ENCODE results near the gene TRIM67. TPM values are rescaled to one million over a fixed set of nuclear protein-coding genes. Genes with fewer than 3 reads are reported as not detected.

Gene TRIM67
- total RNA-seq, 4 donors from 2014 or later, result 0.21 to 0.38 TPM; not detected in 2

DNA sequence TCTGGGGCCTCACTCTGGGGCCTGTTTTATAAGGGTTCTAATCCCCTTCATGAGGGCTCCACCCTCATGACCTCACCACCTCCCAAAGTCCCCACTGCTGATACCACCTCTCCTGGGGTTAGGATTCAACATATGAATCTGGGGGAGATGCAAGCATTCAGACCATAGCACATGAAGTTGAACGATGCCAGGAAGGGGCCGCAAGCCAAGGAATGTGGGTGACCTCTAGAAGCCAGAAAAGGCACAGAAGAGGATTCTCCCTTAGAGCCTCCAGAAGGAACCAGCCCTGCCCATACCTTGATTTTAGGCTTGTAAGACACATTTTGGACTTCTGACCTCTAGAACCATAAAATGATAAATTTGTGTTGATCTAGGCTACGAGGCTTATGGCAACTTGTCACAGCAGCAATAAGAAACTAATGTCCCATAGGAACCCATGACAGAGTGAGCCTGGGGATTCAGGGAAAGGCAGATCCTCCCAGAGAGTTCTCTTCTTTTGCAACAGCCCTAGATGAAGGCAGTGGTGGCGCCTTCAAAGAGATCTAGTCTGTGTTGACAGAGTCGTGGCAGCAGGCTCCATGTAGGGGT, 27.9 kb downstream of the TRIM67 start:
- Histone ChIP-seq H3K36me3 (no peaks in the 10 kb centered on the region), H3K27ac (no peak overlapping the region), H3K9me3 (no peaks in the 10 kb centered on the region), H3K27me3 (peaks cover 46% of the 10 kb centered on the region), H3K4me3 (no peak overlapping the region), H3K4me1 (peaks cover 3% of the 10 kb centered on the region)
- TF ChIP-seq, protein P1, sequence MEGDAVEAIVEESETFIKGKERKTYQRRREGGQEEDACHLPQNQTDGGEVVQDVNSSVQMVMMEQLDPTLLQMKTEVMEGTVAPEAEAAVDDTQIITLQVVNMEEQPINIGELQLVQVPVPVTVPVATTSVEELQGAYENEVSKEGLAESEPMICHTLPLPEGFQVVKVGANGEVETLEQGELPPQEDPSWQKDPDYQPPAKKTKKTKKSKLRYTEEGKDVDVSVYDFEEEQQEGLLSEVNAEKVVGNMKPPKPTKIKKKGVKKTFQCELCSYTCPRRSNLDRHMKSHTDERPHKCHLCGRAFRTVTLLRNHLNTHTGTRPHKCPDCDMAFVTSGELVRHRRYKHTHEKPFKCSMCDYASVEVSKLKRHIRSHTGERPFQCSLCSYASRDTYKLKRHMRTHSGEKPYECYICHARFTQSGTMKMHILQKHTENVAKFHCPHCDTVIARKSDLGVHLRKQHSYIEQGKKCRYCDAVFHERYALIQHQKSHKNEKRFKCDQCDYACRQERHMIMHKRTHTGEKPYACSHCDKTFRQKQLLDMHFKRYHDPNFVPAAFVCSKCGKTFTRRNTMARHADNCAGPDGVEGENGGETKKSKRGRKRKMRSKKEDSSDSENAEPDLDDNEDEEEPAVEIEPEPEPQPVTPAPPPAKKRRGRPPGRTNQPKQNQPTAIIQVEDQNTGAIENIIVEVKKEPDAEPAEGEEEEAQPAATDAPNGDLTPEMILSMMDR (IDR thresholded peaks at IDR 0.05), result no peak
- no peak for TF ChIP-seq POLR2A (IDR thresholded peaks at IDR 0.05)
- TF ChIP-seq POLR2AphosphoS5 (IDR thresholded peaks at IDR 0.05), result no peak
- TF ChIP-seq EP300 (IDR thresholded peaks at IDR 0.05), result no peak
- no peak for DNase-seq (ENCODE audit: low spot score in 2 of 2)
- WGBS, result 89% methylated on average over 5 of the region's 5 CpGs

DNA sequence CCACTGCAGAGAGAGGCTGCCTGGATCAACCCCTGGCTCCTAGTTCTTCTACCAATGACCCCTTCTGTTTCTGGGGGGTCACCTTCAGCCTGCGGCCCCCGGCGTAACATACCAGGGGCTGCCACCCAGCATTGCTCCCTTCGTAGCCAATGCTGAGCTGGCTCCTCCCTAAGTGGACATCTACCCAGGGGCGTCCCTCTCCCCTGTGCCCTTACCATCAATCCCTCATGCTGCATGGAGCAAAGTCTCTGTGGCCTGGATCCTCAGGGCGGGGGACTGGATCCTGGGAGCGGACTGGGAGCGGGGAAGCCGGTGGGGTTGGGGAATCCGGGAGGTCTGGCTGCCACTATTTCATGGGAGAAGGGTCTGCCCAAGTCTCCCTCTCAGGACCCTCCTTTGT, 28.6 kb downstream of the TRIM67 start:
- DNase-seq (ENCODE audit: low spot score in 2 of 2), result no peak
- no peak for TF ChIP-seq POLR2A (IDR thresholded peaks at IDR 0.05)
- no peak for TF ChIP-seq POLR2AphosphoS5 (IDR thresholded peaks at IDR 0.05)
- TF ChIP-seq, protein P1 (IDR thresholded peaks at IDR 0.05), result no peak
- no peak for TF ChIP-seq EP300 (IDR thresholded peaks at IDR 0.05)
- Histone ChIP-seq H3K4me1 (peaks cover 3% of the 10 kb centered on the region), H3K27me3 (peaks cover 42% of the 10 kb centered on the region), H3K9me3 (no peaks in the 10 kb centered on the region), H3K4me3 (no peak overlapping the region), H3K27ac (no peak overlapping the region), H3K36me3 (no peaks in the 10 kb centered on the region)
- WGBS, result 93% methylated on average over 10 of the region's 10 CpGs

DNA sequence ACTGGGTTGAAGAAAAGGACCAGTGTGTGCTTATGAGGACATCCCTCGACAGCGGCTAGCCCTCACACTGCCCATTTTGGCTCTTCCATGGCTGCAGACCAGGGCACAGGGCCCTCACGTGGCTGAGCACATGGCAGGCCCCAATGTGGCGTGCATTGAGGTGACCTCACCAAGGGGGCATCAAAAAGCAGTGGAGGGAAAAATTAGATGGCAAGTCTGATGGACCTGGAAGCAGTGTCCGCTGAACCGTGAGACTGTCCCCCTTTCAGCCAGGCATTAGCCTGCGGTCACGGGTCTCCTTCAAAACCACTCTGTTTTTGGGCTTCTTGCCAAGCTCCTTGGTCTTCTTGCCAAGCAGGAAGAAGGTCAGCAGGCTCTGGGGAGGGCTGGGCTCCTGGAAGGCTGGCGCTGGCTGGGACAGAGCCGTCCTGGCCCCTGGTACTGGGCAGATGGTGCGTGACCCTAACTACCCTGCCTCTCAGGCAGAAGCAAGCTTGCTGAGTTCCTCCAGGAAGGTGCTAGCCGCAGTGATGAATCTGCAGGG, 30.8 kb downstream of the TRIM67 start:
- H3K9me3 ChIP-seq, result no peaks in the 10 kb centered on the region
- 51% methylated on average over 12 of the region's 12 CpGs for WGBS
- TF ChIP-seq POLR2AphosphoS5 (IDR thresholded peaks at IDR 0.05) (no peak), EP300 (IDR thresholded peaks at IDR 0.05) (no peak), POLR2A (IDR thresholded peaks at IDR 0.05) (no peak)
- TF ChIP-seq, protein P1 (IDR thresholded peaks at IDR 0.05), result no peak
- H3K4me3 ChIP-seq, result no peak overlapping the region
- H3K36me3 ChIP-seq, result no peaks in the 10 kb centered on the region
- DNase-seq (ENCODE audit: low spot score in 2 of 2), result no peak
- peaks cover 3% of the 10 kb centered on the region for H3K4me1 ChIP-seq
- H3K27me3 ChIP-seq, result peaks cover 36% of the 10 kb centered on the region
- H3K27ac ChIP-seq, result no peak overlapping the region

DNA sequence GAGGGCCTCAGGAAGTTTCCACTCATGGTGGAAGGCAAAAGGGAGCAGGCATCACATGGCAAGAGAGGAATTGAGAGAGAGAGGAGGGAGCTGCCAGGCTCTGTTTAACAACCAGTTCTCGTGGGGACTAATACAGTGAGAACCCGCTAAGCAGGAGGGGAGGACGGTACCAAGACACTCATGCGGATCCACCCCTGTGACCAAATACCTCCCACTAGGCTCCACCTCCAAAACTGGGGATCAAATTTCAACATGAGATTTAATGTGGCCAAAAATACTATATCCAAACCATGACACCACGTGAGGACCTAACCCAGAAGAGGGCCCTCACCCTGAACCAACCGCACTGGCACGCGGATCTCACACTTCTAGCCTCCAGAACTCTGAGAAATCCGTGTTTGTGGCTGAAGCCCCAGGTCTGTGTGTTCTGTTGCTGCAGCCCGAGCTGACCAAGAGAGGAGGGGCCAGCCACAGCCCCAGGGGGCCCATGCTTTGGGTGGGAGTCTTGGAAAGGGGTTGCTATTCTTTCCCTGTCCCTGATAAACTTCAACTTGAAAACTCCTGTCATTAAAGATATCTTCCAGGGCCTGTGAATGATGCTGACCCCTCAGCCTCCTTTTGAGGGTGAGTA, 32.0 kb downstream of the TRIM67 start:
- TF ChIP-seq POLR2AphosphoS5 (IDR thresholded peaks at IDR 0.05) (no peak), EP300 (IDR thresholded peaks at IDR 0.05) (no peak), POLR2A (IDR thresholded peaks at IDR 0.05) (no peak)
- TF ChIP-seq, protein P1 (IDR thresholded peaks at IDR 0.05), result no peak
- WGBS, result 70% methylated on average over 9 of the region's 10 CpGs
- no peak for DNase-seq (ENCODE audit: low spot score in 2 of 2)
- H3K4me3 ChIP-seq, result no peak overlapping the region
- no peak overlapping the region for H3K27ac ChIP-seq
- peaks cover 3% of the 10 kb centered on the region for H3K4me1 ChIP-seq
- H3K9me3 ChIP-seq, result no peaks in the 10 kb centered on the region
- no peaks in the 10 kb centered on the region for H3K36me3 ChIP-seq
- H3K27me3 ChIP-seq, result peaks cover 37% of the 10 kb centered on the region

DNA sequence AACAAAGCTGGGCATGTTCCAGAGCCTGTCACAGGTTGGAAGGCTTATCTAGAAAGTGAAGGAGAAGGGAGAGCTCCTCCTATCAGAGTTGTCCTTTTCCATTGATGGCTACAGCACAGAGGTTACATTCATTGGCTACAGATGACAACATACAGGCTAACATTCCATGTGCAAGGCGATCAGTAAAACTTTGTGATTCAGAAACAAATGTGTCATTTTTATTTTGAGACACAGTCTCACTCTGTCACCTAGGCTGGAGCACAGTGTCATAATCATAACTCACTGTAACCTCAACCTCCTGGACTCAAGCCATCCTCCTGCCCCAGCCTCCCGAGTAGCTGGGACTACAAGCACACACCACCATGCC, 32.6 kb downstream of the TRIM67 start:
- no peaks in the 10 kb centered on the region for H3K36me3 ChIP-seq
- TF ChIP-seq POLR2AphosphoS5 (IDR thresholded peaks at IDR 0.05) (no peak), POLR2A (IDR thresholded peaks at IDR 0.05) (no peak), EP300 (IDR thresholded peaks at IDR 0.05) (no peak)
- TF ChIP-seq, protein P1 (IDR thresholded peaks at IDR 0.05), result no peak
- H3K9me3 ChIP-seq, result no peaks in the 10 kb centered on the region
- peaks cover 43% of the 10 kb centered on the region for H3K27me3 ChIP-seq
- WGBS, result 77% methylated on average over 2 of the region's 2 CpGs
- H3K27ac ChIP-seq, result no peak overlapping the region
- no peak for DNase-seq (ENCODE audit: low spot score in 2 of 2)
- peaks cover 3% of the 10 kb centered on the region for H3K4me1 ChIP-seq
- H3K4me3 ChIP-seq, result no peak overlapping the region
